Fibroblast of skin of right quadriceps (primary cell): ENCODE results near the gene CNGA2.

Source experiments
- DNase-seq: peaks from one replicate; pipeline ENCODE4 v3.0.0-alpha.2; 2013

Gene CNGA2

GRCh38 chrX:151754047-151754429 is 19.5 kb downstream of the CNGA2 start:
- DNase-seq = peak; percentile 75

DNA sequence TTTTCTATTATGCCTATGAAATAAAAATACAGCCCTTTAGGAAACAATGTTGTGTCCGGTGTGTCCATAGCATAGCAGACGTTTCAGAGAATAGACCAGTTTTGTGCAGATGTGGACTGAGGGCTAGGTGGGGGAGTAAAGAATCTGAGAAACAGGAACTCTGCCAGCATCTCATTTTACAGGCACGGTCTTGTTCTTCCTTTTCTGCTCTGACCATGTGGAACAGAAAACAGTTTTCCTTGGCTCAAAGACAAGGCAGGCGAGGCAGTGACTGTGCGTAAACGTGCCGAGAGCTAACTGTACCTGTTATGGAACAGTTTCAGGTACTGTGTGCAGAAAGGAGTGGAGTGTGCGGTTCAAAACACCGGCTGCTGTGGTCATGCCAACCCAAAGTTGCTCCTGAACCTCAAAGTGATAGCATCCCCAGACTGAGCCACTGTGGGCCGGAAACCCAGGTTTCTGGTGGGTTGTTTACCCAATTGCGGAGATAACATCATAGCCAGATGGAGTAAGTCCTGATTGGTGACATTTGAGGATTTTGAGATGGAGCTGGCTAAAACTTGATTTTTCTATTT is 20.2 kb downstream of the CNGA2 start:
- peak; percentile 25 for DNase-seq

DNA sequence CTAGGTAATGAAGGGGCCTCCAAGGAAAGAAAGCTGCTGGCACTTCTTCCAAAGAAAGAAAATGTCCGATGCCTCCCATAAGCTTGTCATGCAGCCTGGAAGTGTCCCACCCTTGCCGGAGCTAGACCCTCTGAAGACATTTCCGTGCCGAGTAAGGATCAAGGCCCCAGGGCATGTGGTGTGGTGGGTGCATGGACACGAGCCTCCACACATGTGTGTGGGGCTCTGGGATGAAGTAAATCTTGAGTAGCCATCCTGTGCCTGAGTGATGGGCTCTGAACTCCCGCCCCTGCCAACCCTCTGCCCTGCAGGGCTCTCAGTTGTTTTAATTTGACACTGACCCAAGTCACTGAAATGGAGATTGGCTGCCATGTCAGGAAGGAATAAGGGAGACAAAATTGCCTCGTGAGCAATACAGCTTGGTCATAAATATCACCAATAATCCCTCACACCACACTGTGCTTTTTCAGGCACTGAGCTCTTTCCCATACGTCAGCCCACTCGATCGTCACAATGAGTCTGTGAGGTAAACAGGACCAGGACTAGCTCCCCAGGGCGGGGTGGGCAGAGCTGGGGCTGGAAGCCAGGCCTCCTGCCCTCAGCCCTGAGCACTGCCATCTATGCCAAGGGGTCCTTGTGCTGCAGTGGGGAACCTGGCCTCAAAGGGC is 24.6 kb downstream of the CNGA2 start:
- no peak for DNase-seq

DNA sequence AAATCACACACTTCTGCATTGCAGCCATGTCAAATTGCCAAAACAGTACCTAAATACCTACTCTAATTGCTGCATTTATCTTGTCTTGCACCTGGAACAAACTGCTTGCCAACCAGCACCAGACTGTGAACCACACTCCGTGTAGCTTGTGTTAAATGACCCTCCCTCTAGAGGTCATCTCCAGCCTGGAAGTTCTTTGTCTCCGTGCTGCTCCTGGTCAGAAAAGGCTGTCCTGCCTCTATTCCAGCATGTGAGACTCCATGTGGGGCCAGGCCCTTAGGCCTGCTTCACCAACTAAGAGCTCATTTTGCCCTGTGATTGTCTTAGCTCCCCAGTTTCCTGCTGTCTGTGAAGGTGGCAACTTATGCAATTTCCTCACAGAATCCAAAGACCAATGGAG is 28.3 kb downstream of the CNGA2 start:
- no peak for DNase-seq

- DNase-seq = no peak
These were observed 29.2 kb downstream of the CNGA2 start for GRCh38 chrX:151763711-151764110.

DNA sequence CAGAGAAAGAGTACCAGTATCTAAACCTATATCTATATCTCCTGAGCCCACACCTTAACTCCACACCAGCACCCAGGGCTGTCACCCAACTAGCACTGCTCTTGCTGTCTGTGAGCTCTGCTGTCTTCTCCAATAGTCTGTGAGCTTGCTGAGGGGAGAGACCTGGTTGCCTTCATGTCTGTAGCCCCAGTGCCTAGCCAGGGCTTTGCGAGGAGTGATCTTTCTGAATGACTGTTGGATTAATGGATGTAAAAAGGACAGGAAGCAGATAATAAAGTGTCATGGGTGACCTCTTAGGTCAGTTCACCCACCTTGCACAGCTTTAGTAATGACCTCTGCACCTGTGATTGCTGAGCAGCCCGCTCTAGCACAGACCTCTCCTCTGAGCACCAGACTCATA is 30.5 kb downstream of the CNGA2 start:
- DNase-seq = no peak

DNA sequence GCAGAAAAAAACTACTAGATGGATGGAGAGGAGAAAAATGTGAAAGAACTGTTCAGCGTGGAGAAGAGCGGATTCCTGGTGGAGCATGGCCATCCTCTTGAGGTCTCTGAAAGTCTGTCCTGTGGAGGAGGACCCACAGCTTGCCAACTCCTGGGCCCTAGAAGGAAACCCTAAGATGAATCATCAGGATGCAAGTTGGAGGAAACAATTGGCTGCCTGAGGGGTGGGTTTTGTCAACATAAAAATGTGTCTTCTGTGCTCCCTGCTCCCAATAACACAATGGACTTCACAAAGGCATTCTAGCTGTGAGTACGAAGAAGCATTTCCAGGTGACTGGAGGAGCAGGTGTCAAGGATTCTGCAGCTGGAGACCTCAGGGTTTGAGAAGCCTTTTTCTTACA is 37.2 kb downstream of the CNGA2 start:
- DNase-seq = no peak

GRCh38 chrX:151773434-151773833 is 38.9 kb downstream of the CNGA2 start:
- no peak for DNase-seq

DNA sequence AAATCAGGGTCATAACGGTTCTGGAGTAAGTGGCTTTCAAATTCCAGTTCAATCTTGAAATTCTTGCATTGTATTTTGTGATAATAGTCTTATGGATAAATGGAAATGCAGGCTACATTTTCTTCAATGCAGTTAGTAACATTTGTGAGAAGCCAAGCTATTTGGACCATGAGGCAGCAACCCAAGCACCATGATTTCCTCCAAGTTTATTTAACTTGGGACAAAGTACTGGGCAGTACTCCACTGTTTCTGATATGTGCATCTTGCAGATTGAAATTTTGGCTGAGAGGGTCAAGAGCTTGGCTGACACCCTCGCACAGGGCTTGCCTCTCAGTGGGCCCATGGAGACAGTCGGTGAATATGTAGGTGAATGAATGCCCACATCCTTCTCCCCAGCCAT is 39.9 kb downstream of the CNGA2 start:
- no peak for DNase-seq

DNA sequence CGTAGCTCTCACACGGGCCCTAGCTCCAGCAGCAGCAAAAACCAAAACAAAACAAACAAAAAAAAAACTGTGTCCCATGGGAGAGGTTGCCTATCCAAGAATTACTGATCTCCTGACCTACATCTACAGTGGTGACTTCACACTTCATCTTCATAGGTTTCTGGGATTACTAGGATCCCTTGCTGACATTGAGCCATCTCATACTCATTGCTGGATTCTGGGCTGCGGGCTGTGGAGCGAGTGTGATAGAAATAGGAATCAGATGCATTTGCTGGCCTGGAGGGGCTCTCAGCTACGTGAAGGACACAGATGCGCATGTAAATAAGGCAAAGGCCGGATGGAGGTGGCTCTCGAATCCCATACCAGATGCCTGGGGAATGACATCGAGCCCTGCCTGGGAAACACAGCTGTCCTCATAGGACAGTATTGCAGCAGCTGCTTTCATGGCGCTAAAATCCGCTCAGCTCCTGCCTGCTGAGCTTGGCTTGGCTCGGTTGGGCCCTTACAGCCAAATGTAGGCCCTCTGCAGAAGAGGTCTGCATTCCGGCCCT is 41.7 kb downstream of the CNGA2 start:
- DNase-seq = peak; percentile 1

GRCh38 chrX:151776936-151777335 is 42.4 kb downstream of the CNGA2 start:
- no peak for DNase-seq

- no peak for DNase-seq
These were observed 44.7 kb downstream of the CNGA2 start for GRCh38 chrX:151779258-151779657.

DNA sequence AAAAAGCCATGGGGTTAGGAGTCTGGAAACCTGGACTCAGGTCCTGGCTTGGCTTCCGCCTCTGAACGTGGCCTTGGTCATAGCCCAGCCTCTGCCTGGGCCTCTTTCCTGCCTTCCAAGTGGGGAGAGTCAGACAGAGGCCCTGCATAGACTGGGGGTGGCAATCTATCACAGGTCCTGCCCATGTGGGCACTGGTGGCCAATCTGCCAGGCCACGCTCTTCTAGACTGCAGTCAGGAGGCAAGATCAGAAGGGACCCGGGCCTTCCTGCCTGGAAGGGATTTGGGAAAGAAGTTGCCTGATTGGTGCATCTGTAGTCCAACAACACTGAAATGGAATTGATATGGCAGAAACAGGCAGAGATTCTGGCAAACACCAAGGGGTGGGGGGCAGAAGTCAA is 46.1 kb downstream of the CNGA2 start:
- no peak for DNase-seq

- peak; percentile 52 for DNase-seq
These were observed 54.7 kb downstream of the CNGA2 start for GRCh38 chrX:151789179-151789800.

GRCh38 chrX:151790481-151791160 is 56.1 kb downstream of the CNGA2 start:
- peak; percentile 12 for DNase-seq

DNA sequence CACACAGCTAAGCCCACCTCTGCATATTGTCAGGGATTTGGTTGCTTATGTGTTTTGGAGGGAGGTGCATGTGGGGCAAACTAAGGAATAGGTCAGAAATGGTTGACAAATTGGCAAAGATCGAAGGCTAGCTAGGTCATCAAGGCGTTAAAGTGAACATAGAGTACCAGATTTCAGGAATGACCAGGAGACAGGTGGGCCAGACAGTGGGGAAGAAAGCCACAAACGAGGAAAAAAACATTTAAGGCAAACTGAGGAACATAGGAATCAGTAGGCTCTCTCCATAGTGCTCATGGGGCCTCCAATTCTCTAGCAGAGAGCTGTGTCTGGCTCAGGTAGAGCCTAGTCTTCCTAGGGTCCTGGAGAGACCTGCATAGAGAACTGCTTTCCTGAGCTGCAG is 57.4 kb downstream of the CNGA2 start:
- DNase-seq = no peak

DNA sequence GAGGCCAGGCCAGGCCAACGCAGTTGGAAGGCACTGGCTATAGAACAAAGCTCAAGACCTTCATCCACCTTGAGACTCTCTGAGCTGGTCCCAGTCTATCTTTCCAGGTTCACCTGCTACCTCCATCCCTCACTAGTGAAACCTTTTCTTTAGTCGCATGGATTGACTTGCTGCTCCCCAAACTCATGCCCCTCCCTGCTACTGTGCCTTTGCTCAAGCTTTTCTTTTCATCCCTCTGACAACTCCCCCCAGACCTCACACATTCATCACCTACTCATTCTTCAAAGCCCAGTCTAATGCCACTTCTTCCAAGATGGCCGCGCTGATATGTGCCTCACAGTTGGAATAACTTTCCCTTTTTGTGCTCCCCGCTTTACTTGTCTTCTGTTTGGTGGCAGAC is 58.0 kb downstream of the CNGA2 start:
- no peak for DNase-seq

- no peak for DNase-seq
These were observed 59.3 kb downstream of the CNGA2 start for GRCh38 chrX:151793886-151794285.
